GM18870 (cell line): Measurements from ENCODE around the gene B4GALNT3.
"Not testable (repeated sequence)": the region's sequence is repeated elsewhere in the genome, so short reads cannot be mapped to it uniquely, and the experiment has no call there.

Experiments used
- ATAC-seq: cut with Tn5 transposase; IDR thresholded peaks from one replicate; pipeline ENCODE4 v1.9.1; 2021; ENCODE audit warnings: moderate library complexity; ENCODE audit not compliant: unreplicated experiment

B4GALNT3 gene

DNA sequence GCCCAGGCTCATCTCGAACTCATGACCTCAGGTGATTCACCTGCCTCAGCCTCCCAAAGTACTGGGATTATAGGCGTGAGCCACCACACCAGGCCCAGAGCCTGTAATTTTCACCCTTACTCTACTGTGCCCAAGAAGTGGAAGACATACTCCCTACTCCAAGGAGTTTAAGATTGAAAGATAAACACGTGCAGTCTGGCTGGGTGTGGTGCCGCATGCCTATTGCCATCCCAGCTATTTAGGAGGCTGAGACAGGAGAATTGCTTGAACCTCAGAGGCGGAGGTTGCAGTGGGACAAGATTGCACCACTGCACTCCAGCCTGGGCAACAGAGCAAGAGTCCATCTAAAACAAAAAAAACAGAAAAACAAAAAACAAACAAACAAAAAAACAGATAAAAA, 113.5 kb downstream of the B4GALNT3 start:
- no peak for ATAC-seq

DNA sequence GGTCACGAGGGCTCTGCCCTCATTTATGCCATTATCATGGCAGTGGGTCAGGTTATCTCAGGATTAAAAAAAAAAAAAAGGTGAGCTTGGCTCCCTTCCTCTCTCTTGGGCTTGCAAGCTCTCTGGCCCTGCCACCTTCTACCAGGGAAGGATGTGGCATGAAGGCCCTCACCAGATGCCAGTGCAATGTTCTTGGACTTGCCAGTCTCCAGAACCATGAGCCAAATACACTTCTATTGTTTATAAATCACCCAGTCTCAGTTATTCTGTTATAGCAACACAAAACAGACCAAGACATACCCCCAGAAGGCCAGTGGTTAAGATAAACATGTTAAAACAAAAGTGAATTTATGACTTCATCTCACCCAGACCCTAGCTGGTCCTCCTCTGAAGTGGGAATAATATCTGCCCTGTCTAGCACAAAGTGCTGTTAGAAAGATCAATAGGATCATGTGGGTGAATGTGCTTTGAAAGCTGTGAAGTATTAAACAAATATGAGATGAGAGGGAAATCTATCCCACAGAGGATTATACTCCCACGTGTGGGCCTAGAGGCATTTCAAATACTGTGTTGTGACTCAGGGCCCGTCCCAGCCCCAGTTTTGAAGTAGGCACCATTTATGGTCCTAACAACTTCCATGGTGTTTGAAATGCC, 114.9 kb downstream of the B4GALNT3 start:
- ATAC-seq, result no peak

DNA sequence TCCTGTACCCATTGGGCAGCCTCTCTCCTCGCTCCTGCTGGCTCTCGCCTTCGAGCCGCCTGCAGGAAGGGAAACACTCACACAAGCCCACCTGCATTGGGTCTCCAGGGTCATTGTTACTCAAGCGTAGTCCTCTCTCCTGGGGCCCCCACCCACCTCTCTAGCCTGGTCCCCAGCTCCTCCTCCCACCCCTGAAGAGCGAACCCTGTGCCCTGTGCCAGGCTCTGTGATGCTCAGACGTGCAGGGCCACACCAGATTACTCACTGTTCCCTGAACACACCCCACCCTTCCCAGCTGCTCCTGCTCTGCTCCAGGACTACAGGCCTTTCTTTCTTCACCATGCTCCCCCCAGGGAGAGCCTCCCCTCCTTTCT, 115.4 kb downstream of the B4GALNT3 start:
- no peak for ATAC-seq

DNA sequence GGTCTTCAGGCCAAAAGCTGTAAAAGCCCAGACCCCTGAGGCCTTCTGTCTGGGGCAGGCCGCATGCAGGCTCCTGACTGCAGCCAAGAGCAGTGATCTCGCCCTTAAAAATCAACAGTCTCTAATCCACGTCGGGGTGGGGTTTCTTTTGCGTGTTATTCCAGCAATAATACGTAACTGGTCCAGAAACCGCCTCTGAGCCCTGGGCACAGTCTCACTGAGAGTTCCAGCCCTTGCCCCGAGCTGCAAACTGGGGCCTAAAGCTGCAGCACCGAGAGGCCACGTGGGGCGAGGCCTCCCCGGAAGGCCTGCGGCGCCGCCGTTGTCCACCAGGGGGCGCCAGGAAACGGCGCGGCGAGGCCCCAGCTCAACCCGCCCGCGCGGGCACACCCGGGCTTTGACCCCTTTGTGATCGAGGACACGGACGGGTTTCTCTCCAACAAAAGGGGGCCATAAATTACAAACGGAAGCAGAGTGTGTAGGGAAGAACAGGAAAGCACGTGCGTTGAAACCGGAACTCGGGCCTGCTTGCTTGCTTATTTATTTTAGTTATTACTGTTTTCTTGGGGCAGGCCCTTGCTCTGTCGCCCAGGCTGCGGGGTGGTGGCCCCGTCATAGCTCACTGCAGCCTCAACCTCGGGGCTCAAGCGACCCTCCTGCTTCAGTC, 116.3 kb downstream of the B4GALNT3 start:
- no peak for ATAC-seq

DNA sequence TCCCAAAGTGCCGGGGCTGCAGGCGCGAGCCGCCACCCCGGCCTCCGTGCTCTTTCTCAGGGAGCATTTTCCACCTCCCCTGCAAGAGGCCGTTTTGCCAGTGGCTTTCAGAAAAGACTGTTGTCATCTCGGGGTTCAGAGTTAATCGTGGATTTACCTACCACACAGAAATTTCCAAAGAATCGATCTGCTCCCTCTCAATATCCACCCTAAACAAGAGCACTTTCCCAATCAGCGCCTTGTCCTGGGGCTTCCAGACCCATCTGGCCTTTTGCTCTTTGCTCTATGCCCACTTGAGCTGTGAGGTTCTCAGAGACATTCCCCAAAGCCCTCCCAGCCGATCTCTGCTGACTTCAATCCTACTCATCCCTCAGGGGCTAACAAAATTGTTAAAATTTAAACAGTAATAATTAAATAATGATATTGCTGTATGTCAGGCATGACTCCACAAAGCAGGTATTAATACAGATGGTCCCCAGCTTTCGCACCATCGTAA, 116.9 kb downstream of the B4GALNT3 start:
- ATAC-seq, result no peak

DNA sequence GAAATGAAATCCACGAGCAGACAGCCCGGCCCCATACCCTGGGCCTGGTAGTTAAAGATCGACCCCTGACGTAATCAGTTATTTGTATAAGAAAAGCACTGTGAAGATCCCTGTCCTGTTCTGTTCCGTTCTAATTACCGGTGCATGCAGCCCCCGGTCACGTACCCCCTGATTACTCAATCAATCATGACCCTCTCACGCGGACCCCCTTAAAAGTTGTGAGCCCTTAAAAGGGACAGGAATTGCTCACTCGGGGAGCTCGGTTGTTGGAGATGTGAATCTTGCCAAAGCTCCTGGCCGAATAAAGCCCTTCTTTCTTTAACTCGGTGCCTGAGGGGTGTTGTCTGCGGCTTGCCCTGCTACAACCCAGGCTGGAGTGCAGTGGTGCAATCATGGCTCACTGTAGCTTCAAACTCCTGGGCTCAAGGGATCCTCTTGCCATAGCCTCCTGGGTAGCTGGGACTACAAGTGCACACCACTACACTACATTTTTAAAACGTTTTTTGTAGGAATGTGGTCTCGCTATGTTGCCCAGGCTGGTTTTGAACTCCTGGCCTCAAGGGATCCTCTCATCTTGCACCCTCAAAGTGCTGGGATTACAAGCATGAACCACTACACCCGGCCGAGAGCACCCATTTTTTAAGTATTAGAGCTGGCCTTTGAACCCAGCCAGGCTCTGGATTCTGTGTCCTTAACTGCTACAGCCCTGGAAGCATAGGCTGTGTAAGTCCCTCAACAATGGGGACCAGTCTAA, 118.4 kb downstream of the B4GALNT3 start:
- not testable (repeated sequence) for ATAC-seq

DNA sequence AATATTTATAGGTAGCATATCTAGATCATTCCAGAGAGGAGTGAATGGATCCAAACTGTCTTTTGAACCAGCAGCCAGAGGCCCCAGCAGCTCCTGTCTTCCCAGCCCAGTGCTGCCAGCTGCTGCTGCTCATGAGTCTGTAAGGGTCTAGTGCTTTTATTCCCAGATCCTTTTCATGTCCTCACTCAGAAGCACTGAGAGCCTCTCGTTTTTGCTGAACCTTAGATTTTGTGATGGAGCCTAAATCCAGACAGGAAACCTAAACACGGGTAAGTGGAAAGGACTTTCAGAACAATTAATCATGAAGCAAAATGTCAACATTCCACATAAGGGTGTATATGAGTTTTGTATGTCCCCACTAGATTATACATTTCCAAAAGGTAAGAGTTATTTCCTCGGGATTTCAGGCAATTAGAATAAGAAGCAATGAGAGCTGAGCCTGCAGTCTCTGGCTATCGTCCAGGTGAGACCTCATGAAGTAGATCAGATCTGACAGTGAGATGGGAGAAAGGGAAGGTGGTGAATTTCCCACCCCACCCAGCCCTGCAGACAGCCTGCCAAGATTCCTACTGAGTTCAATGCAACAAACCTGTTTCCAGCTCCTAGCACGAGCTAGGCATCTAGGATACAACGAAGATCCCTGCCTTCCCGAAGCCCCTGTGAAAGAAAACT, 119.1 kb downstream of the B4GALNT3 start:
- no peak for ATAC-seq

DNA sequence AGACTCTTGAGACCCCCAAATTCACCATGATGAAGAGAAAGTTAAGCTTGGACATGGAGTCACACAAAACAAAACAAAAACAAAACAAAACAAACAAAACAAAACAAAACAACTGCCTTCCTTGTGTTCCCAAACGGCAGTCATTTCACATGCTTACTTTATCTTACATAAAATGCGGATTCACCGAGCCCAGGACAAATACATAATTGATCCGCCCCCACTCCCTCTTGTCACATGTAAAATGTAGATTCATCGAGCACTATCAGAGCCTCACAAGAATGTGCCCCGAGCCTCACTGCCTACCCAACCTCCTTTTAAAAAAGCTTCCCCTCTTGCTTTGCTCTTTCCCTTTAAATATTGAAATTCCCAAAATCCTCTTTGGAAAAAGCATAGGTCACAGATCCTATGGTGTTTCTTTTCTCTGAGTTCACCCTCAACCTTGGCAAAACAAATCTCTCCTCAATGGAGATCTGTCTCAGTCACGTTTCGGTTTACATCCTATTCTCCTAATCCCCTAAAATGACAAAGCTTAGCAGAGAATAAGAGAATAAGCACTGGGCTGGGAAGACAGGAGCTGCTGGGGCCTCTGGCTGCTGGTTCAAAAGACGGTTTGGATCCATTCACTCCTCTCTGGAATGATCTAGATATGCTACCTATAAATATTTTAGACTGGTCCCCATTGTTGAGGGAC, 119.8 kb downstream of the B4GALNT3 start:
- no peak for ATAC-seq

DNA sequence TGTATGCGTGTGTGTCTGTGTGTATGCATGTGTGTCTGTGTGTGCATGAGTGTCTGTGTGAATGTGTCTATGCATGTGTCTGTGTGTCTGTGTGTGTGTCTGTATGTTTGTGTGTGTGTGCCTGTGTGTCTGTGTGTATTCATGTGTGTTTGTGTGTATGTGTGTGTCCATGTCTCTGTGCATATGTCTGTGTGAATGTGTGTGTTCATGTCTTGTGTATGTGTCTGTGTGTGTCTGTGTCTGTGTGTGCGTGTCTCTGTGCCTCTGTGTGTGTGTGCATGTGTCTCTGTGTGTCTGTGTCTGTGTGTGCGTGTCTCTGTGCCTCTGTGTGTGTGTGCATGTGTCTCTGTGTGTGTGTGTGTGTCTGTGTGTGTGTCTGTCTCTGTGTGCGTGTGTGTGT, 121.1 kb downstream of the B4GALNT3 start:
- no peak for ATAC-seq

DNA sequence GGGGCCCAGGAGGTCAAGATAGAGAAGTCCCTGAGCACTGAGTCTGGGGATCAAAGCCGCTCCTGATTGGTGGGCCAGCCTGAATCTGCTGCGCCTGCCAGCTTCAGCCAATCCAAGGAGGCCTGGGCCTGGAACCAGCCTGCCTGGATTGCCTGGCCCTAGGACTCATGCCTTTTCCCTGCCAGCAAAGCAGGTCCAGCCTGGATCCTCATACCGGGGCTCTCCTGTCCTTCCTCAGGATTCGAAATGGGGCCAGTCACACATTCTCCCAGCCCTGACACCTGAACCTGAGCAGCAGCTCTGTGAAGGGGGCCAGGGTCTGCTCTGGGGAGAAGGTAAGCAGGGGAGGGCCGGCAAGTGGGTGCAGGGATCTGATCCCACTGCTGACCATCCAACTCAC, 121.6 kb downstream of the B4GALNT3 start:
- ATAC-seq, result no peak

DNA sequence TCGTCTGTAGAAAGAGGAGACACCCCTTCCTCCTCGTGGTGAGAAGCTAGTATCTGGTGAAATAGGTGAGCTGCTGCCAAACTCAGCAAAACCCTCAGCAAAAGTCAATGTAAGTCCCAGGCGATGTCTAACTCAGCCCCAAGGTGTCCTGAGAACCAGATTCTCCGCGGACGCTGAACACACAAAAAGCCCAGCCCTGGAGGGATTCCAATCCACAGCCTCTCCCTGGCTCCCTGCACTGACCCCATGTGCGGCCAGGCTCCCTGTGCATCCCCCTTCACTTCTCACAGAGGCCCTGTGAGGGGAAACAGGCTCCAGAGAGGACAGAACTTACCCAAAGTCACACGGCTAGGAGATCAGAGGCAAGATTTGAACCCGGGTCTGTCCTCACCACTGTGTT, 122.0 kb downstream of the B4GALNT3 start:
- ATAC-seq, result no peak

DNA sequence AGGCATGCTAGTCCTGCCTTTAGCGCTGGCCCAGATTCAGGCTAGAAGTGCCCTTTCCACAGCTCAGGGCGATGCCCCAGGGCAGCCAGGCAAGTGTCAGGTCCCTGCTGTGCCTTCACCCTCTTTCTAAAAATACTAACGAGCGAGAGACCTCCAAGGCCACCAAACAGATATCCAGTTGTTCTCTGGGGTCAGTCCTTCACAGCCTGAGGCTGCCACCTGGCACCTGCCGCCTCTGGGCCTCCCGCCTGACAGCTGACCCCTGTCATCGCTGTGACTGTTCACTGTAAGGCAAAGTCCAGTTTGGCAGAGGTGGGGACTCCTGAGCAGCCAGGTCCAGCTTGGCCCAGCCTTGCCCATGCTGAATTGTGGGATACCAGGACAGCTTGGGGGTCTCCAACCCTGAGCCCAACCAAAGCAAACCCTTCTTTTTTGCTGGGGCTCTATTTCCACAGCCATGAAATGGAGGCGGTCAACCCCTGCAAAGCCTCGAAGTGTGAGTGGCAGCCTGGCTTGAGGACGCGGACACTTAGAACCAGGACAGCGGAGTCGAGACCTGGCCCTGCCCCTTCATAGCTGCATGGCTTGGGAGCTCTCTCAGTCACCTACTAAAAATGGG, 123.6 kb downstream of the B4GALNT3 start:
- no peak for ATAC-seq

DNA sequence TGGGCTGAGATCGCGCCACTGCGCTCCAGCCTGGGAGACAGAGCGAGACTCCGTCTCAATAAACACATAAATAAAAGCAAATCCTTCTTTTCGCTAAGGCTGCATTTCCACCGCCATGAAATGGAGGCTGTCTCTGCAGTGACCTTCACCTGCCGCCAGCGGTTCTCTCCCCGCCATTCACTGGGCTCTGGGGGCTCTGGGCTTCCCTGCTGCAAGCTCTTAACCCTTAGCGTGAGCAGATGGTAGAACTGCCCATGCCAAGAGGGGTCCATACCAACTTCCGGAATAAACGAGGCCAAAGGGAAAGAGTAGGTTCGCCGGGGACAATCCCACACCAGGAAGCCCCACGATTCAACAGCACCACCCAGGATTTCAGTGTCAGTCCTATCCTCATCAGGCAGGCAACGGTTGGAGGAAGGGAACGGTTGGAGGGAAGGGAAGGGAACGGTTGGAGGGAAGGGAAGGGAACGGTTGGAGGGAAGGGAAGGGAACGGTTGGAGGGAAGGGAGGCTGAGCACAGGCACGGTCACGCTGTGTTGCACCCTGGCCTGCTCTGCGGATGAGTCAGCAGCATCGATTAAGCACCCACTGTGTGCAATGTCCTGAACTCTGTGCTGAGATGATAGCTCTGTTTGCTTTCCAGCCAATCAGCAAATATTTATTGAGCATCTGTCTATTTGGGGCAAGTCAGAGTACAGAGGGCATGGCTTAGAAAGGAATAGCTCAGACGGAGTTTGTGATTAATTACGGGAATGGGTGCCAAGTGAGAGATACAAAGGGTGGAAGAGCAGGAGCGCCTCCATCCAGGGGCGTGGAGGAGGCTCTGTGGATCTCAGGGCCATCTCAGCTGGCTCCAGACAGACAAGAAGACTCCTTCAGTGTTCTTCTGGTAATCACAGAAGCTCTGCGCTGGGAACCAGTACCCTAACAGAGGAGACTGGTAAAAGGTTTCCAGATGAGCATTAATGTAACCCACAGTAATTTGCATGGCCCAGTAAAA, 125.6 kb downstream of the B4GALNT3 start:
- no peak for ATAC-seq

DNA sequence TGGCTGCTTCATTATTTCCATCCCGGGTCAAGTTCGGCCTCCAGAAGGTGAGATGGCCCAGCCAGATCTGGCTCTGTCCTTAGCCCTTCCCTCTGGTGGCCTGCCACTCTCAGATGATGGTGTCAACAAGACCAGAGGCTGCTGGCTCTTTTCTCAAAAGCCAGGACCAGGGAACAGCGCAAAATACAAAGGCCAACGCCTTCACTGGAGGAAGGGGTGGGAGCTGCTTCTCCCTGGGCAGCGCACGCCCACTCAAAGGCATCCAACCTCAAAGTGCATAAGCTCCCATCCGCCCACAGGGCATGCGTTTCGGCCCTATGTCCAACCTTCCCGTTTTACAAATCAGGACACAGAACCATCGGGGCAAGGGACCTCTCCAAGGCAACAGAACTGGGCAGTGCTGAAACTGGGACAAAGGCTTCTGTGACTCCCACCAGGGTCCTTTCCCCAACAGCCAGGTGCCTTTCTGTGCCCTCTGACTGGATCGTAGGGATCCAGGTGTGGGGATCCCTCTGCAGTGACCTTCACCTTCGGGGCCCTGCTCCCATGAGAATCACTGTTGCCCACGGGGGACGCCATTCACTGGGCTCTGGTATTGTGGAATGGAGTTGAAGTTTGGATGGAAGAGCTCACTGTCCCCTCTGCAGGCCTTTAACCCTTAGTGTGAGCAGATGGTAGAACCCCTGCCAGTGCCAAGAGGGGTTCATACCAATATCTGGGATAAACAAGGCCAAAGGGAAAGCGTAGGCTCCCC, 126.8 kb downstream of the B4GALNT3 start:
- no peak for ATAC-seq

DNA sequence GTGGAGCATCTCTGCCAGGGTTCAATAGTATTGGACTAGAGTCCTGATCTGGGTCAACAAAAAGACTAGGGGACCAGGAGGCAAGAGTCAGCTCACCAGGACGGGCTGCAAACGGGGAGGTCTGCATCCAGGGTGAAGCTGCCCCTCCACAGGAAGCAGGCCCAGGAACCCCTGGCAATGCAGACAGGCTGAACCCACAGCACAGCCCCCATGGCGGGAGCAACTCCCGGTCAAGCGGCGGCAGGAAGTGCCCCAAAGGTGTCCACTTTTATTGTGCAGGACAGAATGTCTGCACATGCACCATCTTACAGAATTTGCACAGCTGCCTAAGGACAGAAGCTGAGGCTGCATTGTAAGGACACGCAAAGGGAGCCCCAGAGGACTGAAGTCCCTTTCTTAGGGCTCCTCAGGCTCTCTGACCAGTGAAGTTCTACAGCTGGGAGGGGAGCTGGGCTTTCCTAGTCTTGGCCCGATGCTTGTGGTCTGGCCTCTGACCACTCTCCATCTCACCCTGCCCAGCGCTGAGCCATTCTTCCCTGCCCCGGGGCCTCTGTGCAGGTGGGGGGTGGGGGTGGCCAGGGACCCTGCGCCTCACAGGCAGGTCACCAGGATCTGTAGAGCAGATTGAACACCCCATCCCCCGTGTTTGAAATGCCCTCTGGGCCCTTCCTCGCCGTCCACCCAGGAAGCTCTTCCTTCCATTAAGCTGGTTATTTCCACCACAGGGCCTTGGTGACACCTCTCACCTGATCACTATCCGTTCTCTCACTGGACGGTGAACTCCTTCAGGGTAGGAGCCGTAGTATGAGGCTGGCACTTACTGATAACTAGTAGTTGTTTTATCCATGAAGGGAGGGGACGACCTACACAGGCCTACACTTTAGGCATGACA, 127.6 kb downstream of the B4GALNT3 start:
- ATAC-seq, result no peak

DNA sequence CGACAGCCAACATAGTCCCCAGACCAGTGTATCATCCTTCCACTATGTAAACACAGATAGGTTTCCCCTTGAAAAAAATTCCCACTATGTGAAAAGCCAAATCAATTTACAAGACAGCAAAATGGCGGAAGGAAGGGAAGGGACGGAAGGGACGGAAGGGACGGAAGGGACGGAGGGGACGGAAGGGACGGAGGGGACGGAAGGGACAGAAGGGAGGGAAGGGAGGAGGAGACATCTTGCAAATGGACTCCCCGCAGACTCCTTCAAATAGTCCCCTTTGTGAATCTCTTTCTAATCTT, 128.2 kb downstream of the B4GALNT3 start:
- no peak for ATAC-seq

DNA sequence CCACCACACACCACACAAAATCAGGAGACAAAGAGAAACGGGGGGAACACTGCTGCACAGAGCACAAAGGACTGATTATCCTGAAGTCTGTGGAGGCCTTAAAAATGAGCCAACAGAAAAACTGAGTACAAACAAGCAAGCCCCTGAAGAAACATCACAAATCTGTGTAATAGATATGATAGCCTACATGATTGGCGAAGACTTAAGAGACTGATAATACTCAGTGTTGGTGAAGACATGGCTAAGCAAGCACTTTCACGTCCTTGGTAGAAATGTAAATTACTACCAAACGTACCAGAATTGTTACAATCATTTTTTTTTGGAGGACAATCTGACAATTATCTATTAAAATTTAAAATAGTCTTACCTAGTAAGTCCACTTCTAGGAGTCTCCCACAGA, 128.9 kb downstream of the B4GALNT3 start:
- ATAC-seq, result no peak
